HG02870 (cell line): ENCODE measurements around the gene SPATC1L.
"Not testable (repeated sequence)": the region's sequence is repeated elsewhere in the genome, so short reads cannot be mapped to it uniquely, and the experiment has no call there.

ENCODE experiments used
- ATAC-seq: cut with Tn5 transposase; IDR thresholded peaks from one replicate; pipeline ENCODE4 v1.9.1; 2021; ENCODE audit warnings: mild to moderate bottlenecking, moderate library complexity; ENCODE audit not compliant: unreplicated experiment

Gene SPATC1L

DNA sequence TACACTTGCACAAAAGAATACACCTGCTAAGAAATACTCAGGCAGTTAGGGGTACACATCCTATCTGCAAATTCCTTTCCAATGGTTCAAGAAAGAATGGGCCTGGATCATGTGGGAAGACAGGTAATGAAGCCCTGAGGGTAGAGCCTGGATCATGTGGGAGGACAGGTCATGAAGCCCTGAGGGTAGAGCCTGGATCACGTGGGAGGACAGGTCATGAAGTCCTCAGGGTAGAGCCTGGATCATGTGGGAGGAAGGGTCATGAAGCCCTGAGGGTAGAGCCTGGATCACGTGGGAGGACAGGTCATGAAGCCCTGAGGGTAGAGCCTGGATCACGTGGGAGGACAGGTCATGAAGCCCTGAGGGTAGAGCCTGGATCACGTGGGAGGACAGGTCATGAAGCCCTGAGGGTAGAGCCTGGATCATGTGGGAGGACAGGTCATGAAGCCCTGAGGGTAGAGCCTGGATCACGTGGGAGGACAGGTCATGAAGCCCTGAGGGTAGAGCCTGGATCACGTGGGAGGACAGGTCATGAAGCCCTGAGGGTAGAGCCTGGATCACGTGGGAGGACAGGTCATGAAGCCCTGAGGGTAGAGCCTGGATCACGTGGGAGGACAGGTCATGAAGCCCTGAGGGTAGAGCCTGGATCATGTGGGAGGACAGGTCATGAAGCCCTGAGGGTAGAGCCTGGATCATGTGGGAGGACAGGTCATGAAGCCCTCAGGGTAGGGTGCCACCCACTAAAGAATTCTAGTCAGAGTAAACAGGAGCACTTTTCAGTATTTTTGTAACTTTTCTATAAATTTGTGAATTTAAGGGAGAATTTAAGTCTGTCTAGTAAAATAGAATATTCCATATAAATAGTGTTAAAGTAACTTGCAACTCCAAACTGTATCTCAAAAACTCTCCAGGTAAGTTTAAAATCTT is 16.9 kb upstream of the SPATC1L start:
- ATAC-seq = not testable (repeated sequence)

DNA sequence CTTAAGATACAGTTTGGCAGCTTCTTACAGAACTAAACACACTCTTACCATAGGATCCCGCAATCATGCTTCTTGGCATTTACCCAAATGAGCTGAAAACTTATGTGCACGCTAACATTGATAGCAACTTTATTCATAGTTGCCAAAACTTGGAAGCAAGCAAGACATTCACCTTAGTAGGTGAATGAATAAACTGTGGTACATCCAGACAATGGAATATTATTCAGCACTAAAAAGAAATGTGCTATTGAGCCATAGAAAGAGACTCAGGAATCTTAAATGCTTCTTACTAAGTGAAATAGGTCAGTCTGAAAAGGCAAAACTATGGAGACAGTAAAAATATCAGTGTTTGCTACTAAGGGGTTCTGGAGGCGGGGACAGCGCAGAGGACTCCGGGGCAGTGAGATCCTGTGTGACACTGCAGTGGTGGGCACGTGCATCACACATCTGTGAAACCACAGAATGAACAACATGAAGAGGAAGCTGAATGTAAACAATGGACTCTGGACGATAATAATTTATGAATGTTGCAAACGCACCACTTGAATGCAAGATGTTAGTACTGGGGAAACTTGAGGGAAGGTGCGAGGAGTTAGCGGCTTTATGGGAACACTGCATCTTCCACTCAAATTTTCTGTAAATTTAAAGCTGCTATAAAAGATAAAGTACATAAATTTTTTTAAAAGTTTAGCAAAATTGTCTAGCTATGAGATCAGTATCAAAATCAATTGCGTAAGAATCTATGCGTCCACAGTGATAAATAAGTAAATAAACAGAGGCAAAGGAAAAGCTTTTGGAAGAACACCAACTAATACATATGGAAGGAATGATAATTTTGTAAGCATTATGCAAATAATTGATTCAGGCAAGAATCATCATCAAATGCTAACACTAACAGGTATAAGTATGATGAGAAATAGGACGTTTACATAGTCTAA is 15.4 kb upstream of the SPATC1L start:
- ATAC-seq = no peak

GRCh38 chr21:46196733-46197132 is 12.5 kb upstream of the SPATC1L start:
- no peak for ATAC-seq

- no peak for ATAC-seq
Measured at GRCh38 chr21:46195595-46196195, 11.4 kb upstream of the SPATC1L start.

DNA sequence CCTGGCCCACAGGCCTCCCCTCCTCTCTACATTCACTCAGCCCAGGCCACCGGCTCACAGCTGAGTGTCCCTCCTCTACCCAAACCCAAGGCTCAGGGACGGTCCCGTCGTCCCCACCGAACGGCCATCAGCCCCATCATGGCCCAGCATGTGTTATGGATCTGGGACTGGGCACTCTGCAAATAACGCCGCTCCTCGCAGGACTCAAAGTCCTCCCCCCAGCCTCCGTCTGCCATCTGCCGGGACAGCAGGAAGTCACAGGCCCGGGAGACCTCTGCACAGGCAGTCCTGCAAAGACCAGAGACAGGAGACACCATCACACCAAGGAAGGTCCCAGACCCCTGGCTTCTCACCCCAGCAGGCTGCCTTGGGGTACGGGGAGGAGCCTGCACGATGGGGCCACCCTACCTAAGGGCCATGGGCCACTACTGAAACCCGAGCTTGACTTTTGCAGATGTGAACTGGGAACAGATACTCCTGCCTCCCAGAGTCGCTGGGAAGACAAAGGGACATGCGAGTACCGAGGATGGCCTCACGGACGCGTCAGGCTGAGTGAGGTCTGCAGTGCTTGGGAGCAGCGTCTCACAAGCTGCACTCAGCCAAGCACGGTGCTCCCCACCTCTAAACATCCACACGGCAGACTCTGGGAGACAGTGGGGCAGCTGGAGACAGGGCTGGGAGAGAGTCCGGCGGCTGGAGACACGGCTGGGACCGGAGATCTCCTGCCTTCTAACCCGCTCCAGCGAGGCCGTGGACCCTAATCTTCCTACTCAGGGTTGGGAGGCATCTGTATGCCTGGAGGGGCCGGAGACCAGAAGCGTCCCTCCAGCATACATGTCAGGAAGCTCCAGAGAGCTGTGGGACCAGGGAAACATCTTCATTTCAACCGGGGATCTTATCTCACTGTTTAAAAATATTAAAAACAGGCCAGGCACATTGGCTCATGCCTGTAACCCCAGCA is 10.4 kb upstream of the SPATC1L start:
- no peak for ATAC-seq

- no peak for ATAC-seq
Measured at GRCh38 chr21:46193829-46194373, 9.6 kb upstream of the SPATC1L start.

DNA sequence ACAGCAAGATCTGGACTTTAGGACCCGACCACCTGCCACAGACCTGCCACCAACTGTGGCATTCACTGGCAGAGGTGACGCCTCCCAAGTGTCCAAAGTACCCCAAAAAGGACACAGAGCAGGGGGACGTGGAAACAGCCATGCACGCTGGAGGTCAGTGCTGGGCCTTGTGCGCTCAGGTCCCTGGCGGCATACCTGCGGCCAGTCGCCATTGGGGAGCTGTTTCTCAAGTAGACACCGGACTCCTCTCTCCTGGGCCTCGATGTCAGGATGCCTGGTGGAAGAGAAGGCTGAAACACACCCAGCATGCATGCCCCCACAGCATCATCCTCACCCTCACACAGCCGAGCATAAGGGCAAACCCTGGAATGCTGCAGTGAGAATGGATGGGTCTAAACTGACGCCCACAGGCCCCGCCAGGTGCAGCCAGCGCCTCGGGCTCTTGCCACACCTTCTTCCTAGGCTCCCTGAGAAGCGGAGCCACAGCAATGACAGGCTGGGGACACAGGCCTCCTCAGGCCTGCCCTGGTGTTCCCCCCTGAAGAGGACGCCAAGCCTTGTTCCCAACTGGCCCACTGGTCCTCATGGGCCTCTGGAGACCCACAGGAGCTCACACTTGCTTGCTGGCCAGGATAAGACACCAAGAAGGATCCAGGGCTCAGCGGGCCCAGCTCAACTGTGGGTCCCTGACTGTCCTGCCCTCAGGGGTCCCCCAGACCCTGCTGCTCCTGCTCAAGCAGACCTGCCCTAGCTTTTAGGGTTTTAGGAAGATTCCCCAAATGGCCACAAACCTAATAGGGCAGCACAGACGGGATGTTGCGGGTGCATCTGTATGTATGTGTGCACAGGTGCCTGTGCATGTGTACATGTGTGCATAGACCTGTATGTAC is 7.7 kb upstream of the SPATC1L start:
- no peak for ATAC-seq

- no peak for ATAC-seq
Measured at GRCh38 chr21:46191257-46191685, 7.0 kb upstream of the SPATC1L start.

DNA sequence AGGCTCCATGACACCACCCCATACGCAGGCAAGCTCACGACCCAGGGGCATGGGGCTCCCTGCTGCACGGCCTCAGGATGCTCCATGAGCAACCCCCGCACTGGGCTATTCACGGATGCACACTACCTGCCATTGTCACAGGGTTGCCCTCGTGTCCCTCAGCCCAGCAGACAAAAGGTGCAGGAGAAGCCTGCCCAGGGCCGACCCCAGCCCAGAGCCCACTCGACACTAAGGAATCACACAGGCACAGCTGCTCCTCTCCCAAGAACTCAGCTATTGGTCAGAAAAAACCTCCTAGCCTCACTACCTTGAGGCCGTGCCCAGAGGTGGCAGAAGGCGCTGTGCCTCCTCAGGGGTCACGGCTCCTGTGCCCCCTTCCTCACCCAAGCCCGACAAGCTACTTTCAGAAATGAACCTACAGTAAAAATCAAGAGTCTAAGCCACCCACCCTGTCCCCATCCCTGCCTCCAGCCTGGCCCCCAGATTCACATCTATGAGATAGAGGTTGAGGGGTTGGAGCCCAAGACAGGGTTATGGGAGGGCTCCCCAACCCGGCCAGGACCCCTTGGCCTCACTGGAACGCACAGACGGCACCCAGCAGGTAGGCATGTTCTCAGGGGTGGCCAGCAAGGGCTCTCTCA is 6.4 kb upstream of the SPATC1L start:
- no peak for ATAC-seq

DNA sequence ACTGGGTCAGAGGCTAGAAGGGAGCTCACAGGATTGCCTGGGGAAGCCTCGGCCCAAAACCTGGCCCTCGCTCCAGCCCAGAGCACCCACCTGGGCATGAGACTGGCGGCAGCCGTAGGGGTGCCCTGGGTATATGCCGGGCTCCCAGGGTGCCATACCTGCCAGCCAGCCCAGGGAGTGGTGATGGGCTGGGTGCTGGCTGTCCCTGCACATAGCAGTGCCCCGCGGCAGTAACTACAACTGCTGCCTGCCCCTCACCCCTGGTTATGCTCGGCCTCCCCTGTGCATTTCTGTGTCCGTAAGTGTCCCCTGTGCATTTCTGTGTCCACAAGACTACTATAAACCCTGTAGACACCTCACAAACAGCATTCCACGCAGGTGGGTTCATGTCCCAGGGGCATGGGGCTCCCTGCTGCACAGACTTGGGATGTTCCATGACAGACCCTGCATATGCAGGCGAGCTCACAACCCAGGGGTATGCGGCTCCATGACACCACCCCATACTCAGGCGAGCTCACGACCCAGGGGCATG is 5.8 kb upstream of the SPATC1L start:
- ATAC-seq = no peak

GRCh38 chr21:46189213-46189958 is 5.1 kb upstream of the SPATC1L start:
- ATAC-seq = no peak

DNA sequence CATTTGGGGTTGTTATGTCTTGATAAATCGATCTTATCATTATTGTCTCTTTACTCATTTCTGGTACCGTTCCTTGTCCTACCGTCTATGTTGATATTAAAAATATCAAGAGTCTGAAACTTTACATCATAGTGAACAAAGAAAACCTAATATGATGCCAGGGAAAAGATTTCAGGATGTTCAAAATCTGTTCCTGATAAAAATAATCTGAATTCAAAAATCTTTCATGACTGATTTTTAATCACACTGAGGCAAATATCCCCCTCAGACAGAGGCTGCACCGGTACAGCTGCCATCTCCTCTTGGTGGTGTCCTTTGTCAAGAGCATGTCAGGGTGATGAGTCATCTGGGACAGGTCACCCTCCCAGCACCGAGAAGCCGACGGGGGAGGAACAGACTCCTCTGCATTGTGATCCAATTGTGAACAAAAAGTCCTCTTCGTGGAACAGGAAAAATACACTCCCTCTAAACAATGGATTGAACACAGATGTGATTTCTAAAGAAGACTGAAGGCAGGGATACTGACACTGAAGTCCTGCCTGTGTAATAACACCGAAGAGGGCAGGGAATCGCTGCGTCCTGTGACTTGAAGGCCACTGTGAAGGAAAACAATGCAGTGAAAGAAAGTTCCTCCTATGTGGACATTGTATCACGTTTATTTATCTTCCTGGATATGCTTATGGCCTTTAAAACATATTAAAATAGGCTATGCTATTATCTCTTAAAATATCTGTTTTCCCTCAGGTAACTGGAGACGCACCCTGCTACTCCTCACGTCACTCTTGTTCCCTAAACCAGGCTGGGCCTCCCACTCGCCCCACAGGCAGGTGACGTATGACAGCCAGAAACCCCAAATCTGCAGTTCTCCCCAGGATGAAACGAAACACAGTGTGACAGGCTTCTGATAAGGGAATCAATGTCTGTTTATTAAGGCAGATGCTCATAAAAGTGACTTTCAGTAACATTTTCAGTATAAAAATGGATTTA is 4.3 kb upstream of the SPATC1L start:
- ATAC-seq = no peak

- no peak for ATAC-seq
Measured at GRCh38 chr21:46187814-46188213, 3.6 kb upstream of the SPATC1L start.

DNA sequence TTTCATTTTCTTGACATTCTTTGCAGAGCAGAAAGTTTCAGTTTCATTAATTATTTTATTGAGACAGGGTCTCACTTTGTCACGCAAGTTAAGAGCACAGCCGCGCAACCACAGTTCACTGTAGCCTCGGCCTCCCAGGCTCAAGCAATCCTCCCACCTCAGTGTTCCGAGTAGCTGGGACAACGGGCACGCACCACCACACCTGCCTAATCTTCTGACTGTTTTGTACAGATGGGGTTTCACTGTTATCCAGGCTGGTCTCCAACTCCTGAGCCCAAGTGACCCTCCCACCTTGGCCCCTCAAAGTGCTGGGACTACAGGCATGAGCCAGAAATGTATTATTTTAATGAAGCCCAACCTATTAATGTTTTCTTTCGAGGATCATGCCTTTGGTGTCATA is 3.0 kb upstream of the SPATC1L start:
- no peak for ATAC-seq

- no peak for ATAC-seq
Measured at GRCh38 chr21:46185716-46186115, 1.5 kb upstream of the SPATC1L start.
